Endothelial cell of umbilical vein (primary cell): ENCODE measurements around the gene UNC5C. TPM values are rescaled to one million over a fixed set of nuclear protein-coding genes. Genes with fewer than 3 reads are reported as not detected.

Experiments used
- BruUV-seq: library from RNA; stranded (reverse); fragments of 400-500 nt; replicated peaks from 2 replicates; lab custom pipeline; 2021; lab: Mats Ljungman, UMichigan
- CTCF ChIA-PET: fragments of 300-600, 350-600 bp; sonication (Branson Sonifier 250); formaldehyde crosslinking; loops from one replicate; lab custom pipeline; 2021; ENCODE audit warnings: antibody characterized with exemption, inconsistent platforms; lab: Charles Lee
- POLR2A ChIA-PET: fragments of 300-600, 350-600 bp; sonication (Branson Sonifier 250); formaldehyde crosslinking; loops from one replicate; lab custom pipeline; 2021; ENCODE audit warnings: antibody characterized with exemption, inconsistent platforms; lab: Charles Lee
- DNase-seq: peaks from one replicate; pipeline ENCODE4 v3.0.0-alpha.2; 2011; ENCODE audit warnings: low read depth, low spot score
- FAIRE-seq: peaks from 2 replicates; lab custom pipeline; 2011; peaks lifted over from hg19 to GRCh38; lab: Jason Lieb, UNC
- H2AFZ ChIP-seq: 2 replicates; pipeline ENCODE4 v1.6.0; 2012; ENCODE audit warnings: low read depth, low read length, control low read depth, inconsistent platforms
- H3K27ac ChIP-seq: 2 replicates; pipeline ENCODE4 v1.5.1; 2011; ENCODE audit warnings: low read depth, mild to moderate bottlenecking, control low read depth, low read length, moderate library complexity; ENCODE audit not compliant: insufficient read depth
- H3K27me3 ChIP-seq, 2 experiments: 2 replicates each; pipeline versions ENCODE4 v1.6.0 to v1.6.1; 2011; ENCODE audit warnings: low read length in 2 of 2, mixed read lengths in 1 of 2; ENCODE audit not compliant: control insufficient read depth in 2 of 2, insufficient read depth in 2 of 2
- H3K36me3 ChIP-seq, 2 experiments: 2 replicates in 1 of 2; 3 replicates in 1 of 2; pipeline ENCODE4 v1.5.1; 2011; ENCODE audit warnings: low read length in 2 of 2, mild to moderate bottlenecking in 1 of 2, moderate library complexity in 1 of 2; ENCODE audit not compliant: control insufficient read depth in 2 of 2, insufficient read depth in 2 of 2; ENCODE audit errors: extremely low read depth in 1 of 2
- H3K4me1 ChIP-seq: 3 replicates; pipeline ENCODE4 v1.5.1; 2011; ENCODE audit warnings: mild to moderate bottlenecking, low read length; ENCODE audit not compliant: control insufficient read depth, insufficient read depth; ENCODE audit errors: extremely low read depth
- H3K4me2 ChIP-seq: 2 replicates; pipeline ENCODE4 v1.6.1; 2011; ENCODE audit warnings: low read length, control low read depth, mixed read lengths; ENCODE audit not compliant: insufficient read depth
- H3K4me3 ChIP-seq, 3 experiments: fragments of 200-600 bp in 1 of 3; sonication (generic), shearing (Covaris generic) in 1 of 3; replicated peaks in 1 of 3; 2 replicates each; pipeline ENCODE4 v1.5.1; 2011 to 2016; ENCODE audit warnings: control low read depth in 3 of 3, low read length in 3 of 3, mild to moderate bottlenecking in 2 of 3, inconsistent platforms in 1 of 3, low read depth in 1 of 3, moderate library complexity in 1 of 3; ENCODE audit not compliant: insufficient read depth in 1 of 3
- H3K79me2 ChIP-seq: 2 replicates; pipeline ENCODE4 v1.6.0; 2012; ENCODE audit warnings: low read length, inconsistent platforms; ENCODE audit not compliant: control insufficient read depth, insufficient read depth
- H3K9ac ChIP-seq: replicated peaks from 2 replicates; pipeline ENCODE3; 2011; ENCODE audit warnings: low read length, control low read depth; ENCODE audit not compliant: insufficient read depth; ENCODE audit errors: extremely low read depth
- H3K9me1 ChIP-seq: replicated peaks from 3 replicates; pipeline ENCODE4 v1.6.0; 2011; ENCODE audit warnings: mild to moderate bottlenecking, low read length; ENCODE audit not compliant: control insufficient read depth, insufficient read depth; ENCODE audit errors: extremely low read depth
- H3K9me3 ChIP-seq: replicated peaks from 2 replicates; pipeline ENCODE4 v1.5.1; 2012; ENCODE audit warnings: low read length, inconsistent platforms; ENCODE audit not compliant: control insufficient read depth, insufficient read depth
- H4K20me1 ChIP-seq: replicated peaks from 2 replicates; pipeline ENCODE3; 2011; ENCODE audit warnings: mild to moderate bottlenecking, low read length; ENCODE audit not compliant: control insufficient read depth, insufficient read depth; ENCODE audit errors: extremely low read depth
- EZH2 ChIP-seq: IDR thresholded peaks from 2 replicates; pipeline ENCODE4 v1.6.1; 2012; ENCODE audit warnings: borderline replicate concordance, low read depth, mild to moderate bottlenecking, moderate library complexity, low read length, inconsistent platforms; ENCODE audit not compliant: severe bottlenecking
- FOS ChIP-seq: IDR thresholded peaks from 2 replicates; pipeline ENCODE4 v1.6.1; 2011; ENCODE audit warnings: mild to moderate bottlenecking, low read length, moderate library complexity, borderline replicate concordance; ENCODE audit not compliant: insufficient read depth
- GATA2 ChIP-seq: IDR thresholded peaks from 2 replicates; pipeline ENCODE4 v1.7.0; 2011; ENCODE audit warnings: low read depth, mild to moderate bottlenecking, moderate library complexity, mixed read lengths, low read length; ENCODE audit not compliant: insufficient read length, insufficient read depth
- JUN ChIP-seq: IDR thresholded peaks from 2 replicates; pipeline ENCODE4 v1.6.1; 2011; ENCODE audit warnings: borderline replicate concordance, low read depth; ENCODE audit not compliant: insufficient read length, insufficient read depth
- MYC ChIP-seq: IDR thresholded peaks from one replicate; pipeline ENCODE4 v1.6.1; 2011; ENCODE audit warnings: mild to moderate bottlenecking, low read depth, low read length
- POLR2A ChIP-seq: IDR thresholded peaks from 2 replicates; pipeline ENCODE4 v1.6.1; 2012; ENCODE audit warnings: low read depth, mild to moderate bottlenecking, control low read depth, low read length
- POLR2AphosphoS5 ChIP-seq: IDR thresholded peaks from 2 replicates; pipeline ENCODE4 v1.6.1; 2012; ENCODE audit warnings: low read depth, mild to moderate bottlenecking, control low read depth, low read length, moderate library complexity; ENCODE audit not compliant: insufficient read depth
- dilution Hi-C: fragments of 300-500 bp; cut with MboI; formaldehyde crosslinking; loops from one replicate; pipeline ENCODE4 v1.15.0; 2019; ENCODE audit warnings: low sequenced_read_pairs; ENCODE audit not compliant: extremely low pct_ligation_motif_present
- intact Hi-C: fragments of 100-400 bp; cut with micrococcal nuclease; formaldehyde crosslinking; loops from one replicate; pipeline ENCODE4 v1.10.0; 2022
- polyA plus RNA-seq, 4 experiments: library from polyadenylated mRNA; depleted of rRNA in 3 of 4; stranded (reverse) in 3 of 4; unstranded in 1 of 4; fragments of >200 nt; gene quantifications; 2 replicates each; pipeline versions ENCODE4 v1.2.1 to v1.2.3, GENCODE V29; 2011 to 2012; ENCODE audit warnings: missing spikeins in 1 of 4
- total RNA-seq: library from RNA; stranded (reverse); gene quantifications from 2 replicates; pipeline ENCODE4 v1.2.3, GENCODE V29; 2021
- TF ChIP-seq, protein P1 (sequence below), 2 donors: IDR thresholded peaks; 1 replicate in 1 of 2; 2 replicates in 1 of 2; pipeline ENCODE4 v1.5.1; 2011; ENCODE audit warnings: low read length in 2 of 2, mild to moderate bottlenecking in 2 of 2, moderate library complexity in 2 of 2, control low read depth in 1 of 2, inconsistent platforms in 1 of 2, low read depth in 1 of 2; ENCODE audit not compliant: insufficient read depth in 1 of 2; ENCODE audit errors: extremely low read depth in 1 of 2
- TF ChIP-seq, protein P2 (sequence below): IDR thresholded peaks from 2 replicates; pipeline ENCODE4 v1.6.1; 2011; ENCODE audit not compliant: insufficient read depth, insufficient read length

Gene UNC5C
- total and polyA plus RNA-seq, 2 donors (not counting 3 experiments of a cell fraction or from before 2014, with no cell fraction given), result 0.44 to 0.53 TPM

DNA sequence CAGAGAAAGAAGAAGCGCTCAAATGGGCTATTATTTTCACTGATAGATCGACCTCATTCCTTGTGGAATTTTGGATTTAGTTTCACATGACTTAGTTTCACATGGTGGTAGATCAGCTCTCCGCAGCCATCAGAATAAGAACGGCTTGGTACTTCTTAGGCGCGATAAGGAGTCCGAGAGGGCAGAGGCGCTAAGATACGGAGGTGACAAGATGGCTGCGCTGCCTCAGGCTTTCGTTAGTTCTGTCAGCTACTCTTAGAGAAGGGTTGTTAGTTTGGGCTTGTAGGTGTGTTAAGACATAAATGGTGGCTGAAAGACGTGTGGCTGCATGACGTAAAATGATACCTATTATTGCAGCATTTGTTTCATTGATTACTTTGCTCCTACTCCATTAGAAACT is 169.1 kb downstream of the UNC5C start:
- no peak overlapping the region for H3K4me2 ChIP-seq
- no peaks in the 10 kb centered on the region for H3K36me3 ChIP-seq
- ChIA-PET POLR2A (no interaction called here), CTCF (interaction anchor here (0.6 to 0.8 kb wide), 2 partner anchors 17 to 45 kb away, joined by 3 to 4 read pairs; no protein-coding TSS in a partner anchor)
- no peaks in the 10 kb centered on the region for H3K4me1 ChIP-seq
- dilution Hi-C loops, result no loop called here
- DNase-seq (no peak), FAIRE-seq (no peak)
- no peak overlapping the region for H3K27ac ChIP-seq
- H3K9me1 ChIP-seq, result no peaks in the 10 kb centered on the region
- no peaks in the 10 kb centered on the region for H3K27me3 ChIP-seq
- H3K4me3 ChIP-seq, result no peak overlapping the region
- no peak overlapping the region for H2AFZ ChIP-seq
- no peak for TF ChIP-seq FOS
- no peak for TF ChIP-seq JUN
- no peak for TF ChIP-seq GATA2
- TF ChIP-seq POLR2A, result no peak
- TF ChIP-seq MYC, result no peak
- TF ChIP-seq, protein P1, sequence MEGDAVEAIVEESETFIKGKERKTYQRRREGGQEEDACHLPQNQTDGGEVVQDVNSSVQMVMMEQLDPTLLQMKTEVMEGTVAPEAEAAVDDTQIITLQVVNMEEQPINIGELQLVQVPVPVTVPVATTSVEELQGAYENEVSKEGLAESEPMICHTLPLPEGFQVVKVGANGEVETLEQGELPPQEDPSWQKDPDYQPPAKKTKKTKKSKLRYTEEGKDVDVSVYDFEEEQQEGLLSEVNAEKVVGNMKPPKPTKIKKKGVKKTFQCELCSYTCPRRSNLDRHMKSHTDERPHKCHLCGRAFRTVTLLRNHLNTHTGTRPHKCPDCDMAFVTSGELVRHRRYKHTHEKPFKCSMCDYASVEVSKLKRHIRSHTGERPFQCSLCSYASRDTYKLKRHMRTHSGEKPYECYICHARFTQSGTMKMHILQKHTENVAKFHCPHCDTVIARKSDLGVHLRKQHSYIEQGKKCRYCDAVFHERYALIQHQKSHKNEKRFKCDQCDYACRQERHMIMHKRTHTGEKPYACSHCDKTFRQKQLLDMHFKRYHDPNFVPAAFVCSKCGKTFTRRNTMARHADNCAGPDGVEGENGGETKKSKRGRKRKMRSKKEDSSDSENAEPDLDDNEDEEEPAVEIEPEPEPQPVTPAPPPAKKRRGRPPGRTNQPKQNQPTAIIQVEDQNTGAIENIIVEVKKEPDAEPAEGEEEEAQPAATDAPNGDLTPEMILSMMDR (IDR thresholded peaks at IDR 0.05; ENCODE audit: extremely low read depth in 1 of 2, insufficient read depth in 1 of 2, low read depth in 1 of 2, low read length in 2 of 2), result no peak
- TF ChIP-seq POLR2AphosphoS5, result no peak
- TF ChIP-seq, protein P2, sequence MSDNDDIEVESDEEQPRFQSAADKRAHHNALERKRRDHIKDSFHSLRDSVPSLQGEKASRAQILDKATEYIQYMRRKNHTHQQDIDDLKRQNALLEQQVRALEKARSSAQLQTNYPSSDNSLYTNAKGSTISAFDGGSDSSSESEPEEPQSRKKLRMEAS, result no peak
- no peak for TF ChIP-seq EZH2
- H3K79me2 ChIP-seq, result no peaks in the 10 kb centered on the region
- no peaks in the 10 kb centered on the region for H4K20me1 ChIP-seq
- intact Hi-C loops, result no loop called here
- no peak overlapping the region for H3K9ac ChIP-seq
- no peaks in the 10 kb centered on the region for H3K9me3 ChIP-seq
- BruUV-seq, result no TSS peak
